Liver (tissue), 9 donors: ENCODE data around the gene SGCD. TPM values are rescaled to one million over a fixed set of nuclear protein-coding genes. Genes with fewer than 3 reads are reported as not detected.

Experiments
- DNase-seq: peaks from one replicate; pipeline ENCODE4 v3.0.0-alpha.2; 2017; ENCODE audit warnings: low spot score
- H3K27ac ChIP-seq, 2 donors: one replicate each; pipeline ENCODE4 v1.7.0; 2013; ENCODE audit warnings: inconsistent platforms in 2 of 2, low read length in 2 of 2, control low read depth in 1 of 2, low read depth in 1 of 2, mild to moderate bottlenecking in 1 of 2
- H3K27me3 ChIP-seq, 4 donors: one replicate each; pipeline versions ENCODE4 v1.6.1 to v1.7.0; 2013; ENCODE audit warnings: low read length in 3 of 4, inconsistent platforms in 1 of 4, mild to moderate bottlenecking in 1 of 4, moderate library complexity in 1 of 4; ENCODE audit not compliant: control insufficient read depth in 4 of 4, insufficient read depth in 4 of 4
- H3K36me3 ChIP-seq, 4 donors: one replicate each; pipeline versions ENCODE4 v1.6.1 to v1.7.0; 2013; ENCODE audit warnings: low read length in 3 of 4, mild to moderate bottlenecking in 3 of 4, low read depth in 1 of 4, moderate library complexity in 1 of 4; ENCODE audit not compliant: control insufficient read depth in 4 of 4, insufficient read depth in 3 of 4
- H3K4me1 ChIP-seq, 4 donors: one replicate each; pipeline versions ENCODE4 v1.6.1 to v1.7.0; 2013; ENCODE audit warnings: low read length in 3 of 4, mild to moderate bottlenecking in 3 of 4, moderate library complexity in 1 of 4; ENCODE audit not compliant: control insufficient read depth in 4 of 4, insufficient read depth in 4 of 4
- H3K4me3 ChIP-seq, 3 donors: one replicate each; pipeline versions ENCODE4 v1.6.1 to v1.7.0; 2013; ENCODE audit warnings: low read length in 3 of 3, control low read depth in 1 of 3, low read depth in 1 of 3, mild to moderate bottlenecking in 1 of 3
- H3K9ac ChIP-seq, 2 donors: one replicate each; pipeline ENCODE4 v1.7.0; 2013; ENCODE audit warnings: low read length in 2 of 2, mild to moderate bottlenecking in 2 of 2, moderate library complexity in 2 of 2, control low read depth in 1 of 2, low read depth in 1 of 2
- H3K9me3 ChIP-seq, 4 donors: one replicate each; pipeline versions ENCODE4 v1.6.1 to v1.7.0; 2013; ENCODE audit warnings: low read length in 3 of 4; ENCODE audit not compliant: control insufficient read depth in 4 of 4
- EGR1 ChIP-seq, 2 donors: IDR thresholded peaks; 2 replicates each; pipeline ENCODE4 v1.6.1; 2016 to 2018; ENCODE audit warnings: antibody characterized with exemption in 2 of 2, low read depth in 2 of 2
- FOXA1 ChIP-seq: IDR thresholded peaks from 2 replicates; pipeline ENCODE4 v1.6.1; 2016; ENCODE audit warnings: antibody characterized with exemption
- FOXA2 ChIP-seq: IDR thresholded peaks from 2 replicates; pipeline ENCODE4 v1.6.1; 2016; ENCODE audit warnings: antibody characterized with exemption
- GABPA ChIP-seq, 2 donors: IDR thresholded peaks in 1 of 2; conservative IDR thresholded peaks in 1 of 2; 2 replicates each; pipeline ENCODE4 v1.6.1; 2016; ENCODE audit warnings: antibody characterized with exemption in 2 of 2, mild to moderate bottlenecking in 1 of 2, moderate library complexity in 1 of 2
- HNF4A ChIP-seq, 2 donors: conservative IDR thresholded peaks; 2 replicates each; pipeline ENCODE4 v1.6.1; 2016; ENCODE audit warnings: antibody characterized with exemption in 2 of 2, mild to moderate bottlenecking in 2 of 2
- HNF4G ChIP-seq: IDR thresholded peaks from 2 replicates; pipeline ENCODE4 v1.6.1; 2016; ENCODE audit warnings: antibody characterized with exemption
- JUND ChIP-seq, 2 donors: IDR thresholded peaks; 2 replicates each; pipeline ENCODE4 v1.6.1; 2016; ENCODE audit warnings: antibody characterized with exemption in 2 of 2
- NR2F2 ChIP-seq: IDR thresholded peaks from 2 replicates; pipeline ENCODE4 v1.6.1; 2016; ENCODE audit warnings: antibody characterized with exemption
- RAD21 ChIP-seq, 2 donors: IDR thresholded peaks; 2 replicates each; pipeline ENCODE4 v1.6.1; 2016; ENCODE audit warnings: antibody characterized with exemption in 2 of 2, mild to moderate bottlenecking in 2 of 2
- RXRA ChIP-seq, 2 donors: IDR thresholded peaks; 2 replicates each; pipeline ENCODE4 v1.6.1; 2017 to 2018; ENCODE audit warnings: antibody characterized with exemption in 2 of 2, mild to moderate bottlenecking in 1 of 2
- SP1 ChIP-seq: IDR thresholded peaks from 2 replicates; pipeline ENCODE4 v1.6.1; 2018; ENCODE audit warnings: antibody characterized with exemption, mild to moderate bottlenecking
- TAF1 ChIP-seq: conservative IDR thresholded peaks from 2 replicates; pipeline ENCODE4 v1.6.1; 2016; ENCODE audit warnings: antibody characterized with exemption, mild to moderate bottlenecking
- YY1 ChIP-seq: IDR thresholded peaks from 2 replicates; pipeline ENCODE4 v1.6.1; 2016; ENCODE audit warnings: antibody characterized with exemption, mild to moderate bottlenecking
- WGBS: extraction: QIAGEN DNeasy Blood & Tissue Kit; methylation state at CpG from one replicate; pipeline ENCODE4 v1.1.7; 2013; 5-methylcytosine and 5-hydroxymethylcytosine counted together
- polyA plus RNA-seq, 2 donors: library from polyadenylated mRNA; stranded (reverse) in 1 of 2; unstranded in 1 of 2; fragments of 200-250 nt in 1 of 2; fragments of >200 nt in 1 of 2; fragmentation: Nextera tagmentation in 1 of 2; extraction: Ambion mirVana in 1 of 2; gene quantifications; one replicate each; pipeline versions ENCODE4 v1.2.1 to v1.2.3, GENCODE V29; 2013 to 2015
- total RNA-seq, 2 donors: library from RNA; depleted of rRNA; stranded (reverse); fragments of >200 nt; gene quantifications; one replicate each; pipeline ENCODE4 v1.2.3, GENCODE V29; 2014
- TF ChIP-seq, protein P1 (sequence below): IDR thresholded peaks from 2 replicates; pipeline ENCODE4 v1.6.1; 2016; ENCODE audit warnings: antibody characterized with exemption
- TF ChIP-seq, protein P2 (sequence below): IDR thresholded peaks from 2 replicates; pipeline ENCODE4 v1.6.1; 2016; ENCODE audit warnings: antibody characterized with exemption
- TF ChIP-seq, protein P3 (sequence below): fragments of 150-350 bp; IDR thresholded peaks from 2 replicates; pipeline ENCODE4 v1.5.1; 2017; ENCODE audit warnings: improper control_type of control experiment, low read depth, low read length; ENCODE audit not compliant: missing input control
- TF ChIP-seq, protein P4 (sequence below): IDR thresholded peaks from 2 replicates; pipeline ENCODE4 v1.6.1; 2016; ENCODE audit warnings: antibody characterized with exemption
- TF ChIP-seq, protein P5 (sequence below): IDR thresholded peaks from 2 replicates; pipeline ENCODE4 v1.6.1; 2016; ENCODE audit warnings: antibody characterized with exemption, mild to moderate bottlenecking
- donor health status: healthy.
- donor health status: healthy.
- donor health status: healthy.
- donor health status: healthy.
- donor health status: healthy.

Gene SGCD
- total and polyA plus RNA-seq, 4 donors = 0.35 to 1.7 (median 1.0) TPM

DNA sequence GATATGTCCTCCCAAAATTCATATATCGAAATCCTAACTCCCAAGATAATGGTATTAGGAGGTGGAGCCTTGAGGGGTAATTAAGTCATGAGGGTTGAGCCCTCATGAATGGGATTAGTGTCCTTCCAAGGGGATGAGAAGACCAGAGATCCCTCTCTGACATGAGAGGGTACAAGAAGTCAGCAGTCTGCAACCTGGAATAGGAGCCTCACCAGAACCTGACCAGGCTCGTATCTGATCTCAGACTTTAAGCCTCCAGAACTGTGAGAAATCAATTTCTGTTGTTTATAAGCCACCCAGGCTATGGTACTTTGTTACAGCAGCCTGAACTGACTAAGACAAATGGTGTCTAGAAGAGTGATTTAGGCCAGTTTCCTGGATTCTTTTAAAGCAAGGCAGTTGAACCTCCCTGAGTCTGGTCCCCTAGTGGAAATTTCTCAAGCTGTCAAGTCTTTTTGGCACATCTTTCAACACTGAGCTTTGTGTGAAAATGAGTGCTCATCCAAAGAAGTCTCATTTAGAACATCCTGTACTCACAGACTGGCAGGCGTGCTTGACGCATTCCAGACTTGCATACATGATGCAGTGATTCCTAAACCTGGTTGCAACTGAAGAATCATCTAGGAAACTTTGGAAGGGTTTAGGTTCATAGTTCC, 268.3 kb downstream of the SGCD start:
- DNase-seq = no peak
- no peaks in the 10 kb centered on the region for H3K36me3 ChIP-seq
- H3K27me3 ChIP-seq = no peaks in the 10 kb centered on the region
- WGBS = 77% methylated on average over 4 of the region's 4 CpGs
- no peak overlapping the region for H3K9ac ChIP-seq
- no peaks in the 10 kb centered on the region for H3K4me1 ChIP-seq
- no peaks in the 10 kb centered on the region for H3K9me3 ChIP-seq
- no peak overlapping the region for H3K27ac ChIP-seq
- TF ChIP-seq, protein P1, sequence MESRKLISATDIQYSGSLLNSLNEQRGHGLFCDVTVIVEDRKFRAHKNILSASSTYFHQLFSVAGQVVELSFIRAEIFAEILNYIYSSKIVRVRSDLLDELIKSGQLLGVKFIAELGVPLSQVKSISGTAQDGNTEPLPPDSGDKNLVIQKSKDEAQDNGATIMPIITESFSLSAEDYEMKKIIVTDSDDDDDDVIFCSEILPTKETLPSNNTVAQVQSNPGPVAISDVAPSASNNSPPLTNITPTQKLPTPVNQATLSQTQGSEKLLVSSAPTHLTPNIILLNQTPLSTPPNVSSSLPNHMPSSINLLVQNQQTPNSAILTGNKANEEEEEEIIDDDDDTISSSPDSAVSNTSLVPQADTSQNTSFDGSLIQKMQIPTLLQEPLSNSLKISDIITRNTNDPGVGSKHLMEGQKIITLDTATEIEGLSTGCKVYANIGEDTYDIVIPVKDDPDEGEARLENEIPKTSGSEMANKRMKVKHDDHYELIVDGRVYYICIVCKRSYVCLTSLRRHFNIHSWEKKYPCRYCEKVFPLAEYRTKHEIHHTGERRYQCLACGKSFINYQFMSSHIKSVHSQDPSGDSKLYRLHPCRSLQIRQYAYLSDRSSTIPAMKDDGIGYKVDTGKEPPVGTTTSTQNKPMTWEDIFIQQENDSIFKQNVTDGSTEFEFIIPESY = no peak
- TF ChIP-seq, protein P2, sequence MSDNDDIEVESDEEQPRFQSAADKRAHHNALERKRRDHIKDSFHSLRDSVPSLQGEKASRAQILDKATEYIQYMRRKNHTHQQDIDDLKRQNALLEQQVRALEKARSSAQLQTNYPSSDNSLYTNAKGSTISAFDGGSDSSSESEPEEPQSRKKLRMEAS = no peak
- TF ChIP-seq EGR1 (IDR thresholded peaks at IDR 0.05; ENCODE audit: low read depth in 2 of 2) = no peak
- TF ChIP-seq FOXA2 = no peak
- TF ChIP-seq NR2F2 = peak; percentile 57
- TF ChIP-seq RAD21 (IDR thresholded peaks at IDR 0.05) = peak in 1 of 2 donors; percentile 39
- H3K4me3 ChIP-seq = no peak overlapping the region

DNA sequence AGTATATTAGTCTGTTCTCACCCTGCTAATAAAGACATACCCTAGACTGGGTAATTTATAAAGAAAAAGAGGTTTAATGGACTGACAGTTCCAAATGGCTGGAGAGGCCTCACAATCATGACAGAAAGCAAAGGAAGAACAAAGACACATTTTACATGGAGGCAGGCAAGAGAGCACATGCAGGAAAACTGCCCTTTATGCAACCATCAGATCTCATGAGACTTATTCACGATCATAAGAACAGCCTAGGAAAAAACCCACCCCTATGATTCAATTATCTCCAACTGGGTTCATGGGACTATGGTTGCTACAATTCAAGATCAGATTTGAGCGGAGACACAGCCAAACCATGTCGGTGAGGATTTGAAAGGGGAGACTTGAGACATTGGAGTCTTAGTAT, 270.3 kb downstream of the SGCD start:
- H3K27ac ChIP-seq = no peak overlapping the region
- no peak for DNase-seq
- H3K4me3 ChIP-seq = no peak overlapping the region
- H3K9me3 ChIP-seq = peaks cover 0 to 1% (median under 1%) of the 10 kb centered on the region in 4 donors
- H3K4me1 ChIP-seq = no peaks in the 10 kb centered on the region
- no peaks in the 10 kb centered on the region for H3K36me3 ChIP-seq
- TF ChIP-seq, protein P1 = no peak
- TF ChIP-seq TAF1 (no peak), HNF4G (no peak), FOXA1 (no peak), YY1 (no peak), NR2F2 (no peak), RXRA (IDR thresholded peaks at IDR 0.05) (no peak), RAD21 (IDR thresholded peaks at IDR 0.05) (no peak), FOXA2 (no peak), JUND (IDR thresholded peaks at IDR 0.05) (no peak), GABPA (IDR thresholded peaks at IDR 0.05 in 1 of 2, conservative IDR thresholded peaks at IDR 0.05 in 1 of 2) (no peak), HNF4A (conservative IDR thresholded peaks at IDR 0.05) (no peak), SP1 (no peak)
- TF ChIP-seq, protein P3, sequence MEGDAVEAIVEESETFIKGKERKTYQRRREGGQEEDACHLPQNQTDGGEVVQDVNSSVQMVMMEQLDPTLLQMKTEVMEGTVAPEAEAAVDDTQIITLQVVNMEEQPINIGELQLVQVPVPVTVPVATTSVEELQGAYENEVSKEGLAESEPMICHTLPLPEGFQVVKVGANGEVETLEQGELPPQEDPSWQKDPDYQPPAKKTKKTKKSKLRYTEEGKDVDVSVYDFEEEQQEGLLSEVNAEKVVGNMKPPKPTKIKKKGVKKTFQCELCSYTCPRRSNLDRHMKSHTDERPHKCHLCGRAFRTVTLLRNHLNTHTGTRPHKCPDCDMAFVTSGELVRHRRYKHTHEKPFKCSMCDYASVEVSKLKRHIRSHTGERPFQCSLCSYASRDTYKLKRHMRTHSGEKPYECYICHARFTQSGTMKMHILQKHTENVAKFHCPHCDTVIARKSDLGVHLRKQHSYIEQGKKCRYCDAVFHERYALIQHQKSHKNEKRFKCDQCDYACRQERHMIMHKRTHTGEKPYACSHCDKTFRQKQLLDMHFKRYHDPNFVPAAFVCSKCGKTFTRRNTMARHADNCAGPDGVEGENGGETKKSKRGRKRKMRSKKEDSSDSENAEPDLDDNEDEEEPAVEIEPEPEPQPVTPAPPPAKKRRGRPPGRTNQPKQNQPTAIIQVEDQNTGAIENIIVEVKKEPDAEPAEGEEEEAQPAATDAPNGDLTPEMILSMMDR = no peak
- TF ChIP-seq, protein P4, sequence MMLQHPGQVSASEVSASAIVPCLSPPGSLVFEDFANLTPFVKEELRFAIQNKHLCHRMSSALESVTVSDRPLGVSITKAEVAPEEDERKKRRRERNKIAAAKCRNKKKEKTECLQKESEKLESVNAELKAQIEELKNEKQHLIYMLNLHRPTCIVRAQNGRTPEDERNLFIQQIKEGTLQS = no peak
- TF ChIP-seq, protein P2 = no peak
- TF ChIP-seq, protein P5, sequence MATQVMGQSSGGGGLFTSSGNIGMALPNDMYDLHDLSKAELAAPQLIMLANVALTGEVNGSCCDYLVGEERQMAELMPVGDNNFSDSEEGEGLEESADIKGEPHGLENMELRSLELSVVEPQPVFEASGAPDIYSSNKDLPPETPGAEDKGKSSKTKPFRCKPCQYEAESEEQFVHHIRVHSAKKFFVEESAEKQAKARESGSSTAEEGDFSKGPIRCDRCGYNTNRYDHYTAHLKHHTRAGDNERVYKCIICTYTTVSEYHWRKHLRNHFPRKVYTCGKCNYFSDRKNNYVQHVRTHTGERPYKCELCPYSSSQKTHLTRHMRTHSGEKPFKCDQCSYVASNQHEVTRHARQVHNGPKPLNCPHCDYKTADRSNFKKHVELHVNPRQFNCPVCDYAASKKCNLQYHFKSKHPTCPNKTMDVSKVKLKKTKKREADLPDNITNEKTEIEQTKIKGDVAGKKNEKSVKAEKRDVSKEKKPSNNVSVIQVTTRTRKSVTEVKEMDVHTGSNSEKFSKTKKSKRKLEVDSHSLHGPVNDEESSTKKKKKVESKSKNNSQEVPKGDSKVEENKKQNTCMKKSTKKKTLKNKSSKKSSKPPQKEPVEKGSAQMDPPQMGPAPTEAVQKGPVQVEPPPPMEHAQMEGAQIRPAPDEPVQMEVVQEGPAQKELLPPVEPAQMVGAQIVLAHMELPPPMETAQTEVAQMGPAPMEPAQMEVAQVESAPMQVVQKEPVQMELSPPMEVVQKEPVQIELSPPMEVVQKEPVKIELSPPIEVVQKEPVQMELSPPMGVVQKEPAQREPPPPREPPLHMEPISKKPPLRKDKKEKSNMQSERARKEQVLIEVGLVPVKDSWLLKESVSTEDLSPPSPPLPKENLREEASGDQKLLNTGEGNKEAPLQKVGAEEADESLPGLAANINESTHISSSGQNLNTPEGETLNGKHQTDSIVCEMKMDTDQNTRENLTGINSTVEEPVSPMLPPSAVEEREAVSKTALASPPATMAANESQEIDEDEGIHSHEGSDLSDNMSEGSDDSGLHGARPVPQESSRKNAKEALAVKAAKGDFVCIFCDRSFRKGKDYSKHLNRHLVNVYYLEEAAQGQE = no peak
- H3K9ac ChIP-seq = no peak overlapping the region
- no peaks in the 10 kb centered on the region for H3K27me3 ChIP-seq
- 89% methylated on average over 3 of the region's 3 CpGs for WGBS
